Lung microvascular endothelial cell (primary cell): ENCODE measurements around the gene ANKFY1. TPM values are rescaled to one million over a fixed set of nuclear protein-coding genes. Genes with fewer than 3 reads are reported as not detected.
A peak's percentile ranks its signal among the peaks of the same experiment; 100 is the strongest.
"Not testable (repeated sequence)": the region's sequence is repeated elsewhere in the genome, so short reads cannot be mapped to it uniquely, and the experiment has no call there.

Experiments used
- DNase-seq, 2 donors: peaks; one replicate each; pipeline versions ENCODE4 v3.0.0 to v3.0.0-alpha.2; 2010; ENCODE audit warnings: low read depth in 2 of 2
- total RNA-seq: library from RNA; depleted of rRNA; stranded (reverse); fragments of >200 nt; gene quantifications from 2 replicates; pipeline ENCODE4 v1.2.1, GENCODE V29; 2014

The ANKFY1 gene
- total RNA-seq, 1 donor from 2014 or later: 22.4 TPM

- DNase-seq: no peak
Measured at GRCh38 chr17:4215882-4216570, 47.8 kb downstream of the ANKFY1 start.

- no peak for DNase-seq
Measured at GRCh38 chr17:4214157-4214556, 49.6 kb downstream of the ANKFY1 start.

- no peak for DNase-seq
Measured at GRCh38 chr17:4209611-4210010, 54.2 kb downstream of the ANKFY1 start.

GRCh38 chr17:4208238-4208637 is 55.5 kb downstream of the ANKFY1 start:
- no peak for DNase-seq

- no peak for DNase-seq
Measured at GRCh38 chr17:4206962-4207361, 56.8 kb downstream of the ANKFY1 start.

- no peak for DNase-seq
Measured at GRCh38 chr17:4205917-4206316, 57.9 kb downstream of the ANKFY1 start.

GRCh38 chr17:4204710-4205173 is 59.0 kb downstream of the ANKFY1 start:
- peak; percentile 17 to 90 for DNase-seq

GRCh38 chr17:4204190-4204589 is 59.6 kb downstream of the ANKFY1 start:
- no peak for DNase-seq

GRCh38 chr17:4201226-4201625 is 62.6 kb downstream of the ANKFY1 start:
- no peak for DNase-seq

GRCh38 chr17:4199818-4200402 is 63.9 kb downstream of the ANKFY1 start:
- DNase-seq: peak; percentile 50 to 62

- no peak for DNase-seq
Measured at GRCh38 chr17:4198995-4199394, 64.8 kb downstream of the ANKFY1 start.

GRCh38 chr17:4195306-4195705 is 68.5 kb downstream of the ANKFY1 start:
- DNase-seq: no peak

- DNase-seq: no peak
Measured at GRCh38 chr17:4194796-4195195, 69.0 kb downstream of the ANKFY1 start.

GRCh38 chr17:4190791-4191190 is 73.0 kb downstream of the ANKFY1 start:
- DNase-seq: not testable (repeated sequence)

GRCh38 chr17:4189280-4189679 is 74.5 kb downstream of the ANKFY1 start:
- peak; percentile 79 to 91 for DNase-seq

- DNase-seq: no peak
Measured at GRCh38 chr17:4188076-4188475, 75.7 kb downstream of the ANKFY1 start.

- DNase-seq: no peak
Measured at GRCh38 chr17:4187076-4187475, 76.7 kb downstream of the ANKFY1 start.

- no peak for DNase-seq
Measured at GRCh38 chr17:4186357-4186881, 77.4 kb downstream of the ANKFY1 start.

- DNase-seq: no peak
Measured at GRCh38 chr17:4185656-4186055, 78.1 kb downstream of the ANKFY1 start.

GRCh38 chr17:4184811-4185210 is 79.0 kb downstream of the ANKFY1 start:
- no peak for DNase-seq

GRCh38 chr17:4182043-4182442 is 81.7 kb downstream of the ANKFY1 start:
- DNase-seq: no peak

- DNase-seq: no peak
Measured at GRCh38 chr17:4180791-4181190, 83.0 kb downstream of the ANKFY1 start.

- peak in 1 of 2 donors; percentile 22 for DNase-seq
Measured at GRCh38 chr17:4179071-4179470, 84.7 kb downstream of the ANKFY1 start.
